NCI-H524 treated with DMSO at 0.1 percent for 48 hours (cell line): ENCODE measurements around the gene DUSP23.

Experiments used
- DNase-seq: peaks from one replicate; lab custom pipeline; 2025; lab: John Stamatoyannopoulos, UW

DUSP23 gene

DNA sequence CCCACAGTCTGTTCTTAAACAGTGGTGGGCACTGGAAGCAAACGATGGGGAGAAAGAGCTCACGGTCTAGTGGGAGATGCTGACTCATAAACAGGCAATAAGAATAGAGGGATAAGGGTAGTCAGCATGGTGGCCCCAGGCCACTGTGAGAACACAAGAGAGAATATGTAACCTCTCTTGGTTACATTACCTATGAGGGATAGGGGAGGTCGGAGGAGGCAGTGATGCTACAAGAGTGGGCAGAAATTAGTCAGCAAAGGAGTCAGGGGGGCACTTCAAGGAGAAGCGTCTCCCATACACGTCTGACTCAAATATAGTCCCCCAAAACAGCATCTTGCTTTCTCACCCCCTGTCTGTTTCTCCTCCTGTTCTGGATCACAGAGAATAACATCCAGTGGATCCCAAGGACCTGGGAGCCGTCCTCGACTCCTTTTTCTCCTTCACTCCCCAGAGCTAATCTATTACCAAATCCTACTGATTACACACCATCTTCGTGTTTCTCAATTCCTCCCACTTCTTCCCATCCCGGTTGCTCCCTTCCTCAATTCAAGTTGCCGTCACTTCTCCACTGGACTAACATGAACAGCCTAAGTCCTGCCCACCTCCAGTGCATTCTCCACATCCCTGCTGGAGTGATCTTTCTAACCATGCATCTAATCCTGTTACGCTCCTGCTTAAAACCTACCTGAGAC is 48.0 kb downstream of the DUSP23 start:
- DNase-seq: no peak

DNA sequence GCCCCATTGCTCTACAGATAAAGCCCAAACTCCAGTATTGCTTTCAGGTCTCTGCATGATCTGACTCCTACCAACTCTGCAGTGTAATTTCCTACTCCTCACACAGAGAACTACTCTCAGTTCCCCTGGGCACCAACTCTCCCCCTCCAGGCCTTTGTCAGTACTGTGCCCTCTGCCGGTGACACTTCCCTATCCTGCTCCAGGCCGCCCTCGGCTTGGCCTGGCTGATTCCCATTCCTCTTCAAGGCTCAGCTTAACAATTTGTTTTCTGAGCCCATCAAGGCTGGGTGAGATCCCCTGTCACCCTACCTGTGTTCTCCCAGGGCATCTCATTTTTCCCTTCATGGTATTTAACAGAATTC is 48.5 kb downstream of the DUSP23 start:
- no peak for DNase-seq

DNA sequence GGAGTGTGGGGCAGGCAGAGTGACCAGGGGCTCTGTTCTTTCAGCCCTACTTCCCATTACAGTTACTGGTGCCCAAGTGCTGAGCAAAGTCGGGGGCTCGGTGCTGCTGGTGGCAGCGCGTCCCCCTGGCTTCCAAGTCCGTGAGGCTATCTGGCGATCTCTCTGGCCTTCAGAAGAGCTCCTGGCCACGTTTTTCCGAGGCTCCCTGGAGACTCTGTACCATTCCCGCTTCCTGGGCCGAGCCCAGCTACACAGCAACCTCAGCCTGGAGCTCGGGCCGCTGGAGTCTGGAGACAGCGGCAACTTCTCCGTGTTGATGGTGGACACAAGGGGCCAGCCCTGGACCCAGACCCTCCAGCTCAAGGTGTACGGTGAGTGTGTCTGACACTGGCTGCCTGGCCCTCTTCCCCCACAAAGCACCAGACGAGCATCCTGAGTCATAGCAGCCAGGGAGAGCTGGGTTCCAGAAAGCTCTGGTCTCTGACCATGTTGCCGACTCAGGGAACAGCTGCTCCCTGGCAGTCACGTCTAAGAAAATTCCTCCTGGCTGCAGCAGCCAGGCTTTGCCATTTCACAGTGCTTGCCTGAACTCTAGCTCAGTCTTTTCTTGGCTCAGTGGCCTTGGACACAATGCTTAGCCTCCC is 49.2 kb downstream of the DUSP23 start:
- no peak for DNase-seq

DNA sequence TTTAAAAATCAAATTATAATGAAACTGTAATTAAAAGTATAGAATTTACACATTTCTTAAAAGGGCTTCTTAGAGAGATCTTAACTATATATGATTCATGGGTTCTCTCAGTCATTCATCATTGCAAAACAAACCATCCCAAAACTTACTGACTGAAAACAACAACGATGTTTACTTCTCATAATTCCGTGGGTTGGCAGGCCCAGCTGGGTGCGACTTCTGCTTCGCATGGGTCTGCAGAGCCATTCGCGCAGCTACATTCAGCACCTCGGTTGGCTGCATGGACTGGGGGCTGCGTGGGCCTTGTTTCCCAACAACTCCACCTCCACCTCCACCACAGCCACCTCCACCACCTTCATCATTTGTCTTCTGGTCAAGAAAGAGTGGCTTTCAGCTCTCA is 50.0 kb downstream of the DUSP23 start:
- no peak for DNase-seq

DNA sequence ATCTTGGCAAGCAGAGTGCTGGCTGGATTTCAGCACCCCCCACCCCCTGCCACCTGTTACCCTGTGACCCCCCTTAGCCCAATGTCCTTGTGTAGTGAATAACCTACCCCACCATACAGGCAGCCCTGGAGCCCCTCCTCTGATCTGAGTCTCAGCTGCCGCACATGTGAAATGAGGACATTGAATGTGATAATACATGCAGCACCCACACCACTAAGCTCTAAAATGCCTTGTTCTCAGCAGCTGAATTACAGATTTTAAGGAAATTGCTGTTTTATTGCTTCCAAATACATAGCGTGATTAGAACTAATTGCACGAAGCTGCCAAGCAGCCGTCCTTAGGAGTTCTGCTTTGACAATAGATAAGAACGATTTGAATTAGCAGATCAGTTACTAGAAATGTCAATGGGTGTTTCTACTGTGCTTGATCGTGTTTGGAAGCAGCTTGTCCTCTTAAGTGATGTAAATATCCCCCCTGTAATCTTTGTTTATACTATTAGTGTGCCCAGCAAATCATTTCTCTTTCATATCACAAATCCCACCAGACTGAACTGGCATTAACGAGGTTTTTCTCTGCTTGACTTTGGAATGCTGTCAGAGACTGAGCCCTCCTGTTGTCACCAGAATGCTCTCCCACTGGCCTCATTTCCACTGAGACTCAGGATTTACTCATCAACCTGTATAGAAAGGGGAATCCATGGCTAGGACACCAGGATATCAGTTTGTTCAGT is 50.8 kb downstream of the DUSP23 start:
- no peak for DNase-seq
